DMS79 (cell line): Measurements from ENCODE around the gene TNIK.

Experiments
- DNase-seq: peaks from one replicate; lab custom pipeline; 2025; lab: John Stamatoyannopoulos, UW

Gene TNIK

GRCh38 chr3:171165983-171166382, 294.2 kb downstream of the TNIK start:
- no peak for DNase-seq

- DNase-seq: no peak
These were observed 294.7 kb downstream of the TNIK start for GRCh38 chr3:171165499-171165921.

- no peak for DNase-seq
These were observed 296.1 kb downstream of the TNIK start for GRCh38 chr3:171164067-171164465.

GRCh38 chr3:171163101-171164066, 296.8 kb downstream of the TNIK start:
- no peak for DNase-seq

- no peak for DNase-seq
These were observed 299.9 kb downstream of the TNIK start for GRCh38 chr3:171160325-171160724.

- no peak for DNase-seq
These were observed 300.4 kb downstream of the TNIK start for GRCh38 chr3:171159822-171160157.

- DNase-seq: no peak
These were observed 301.0 kb downstream of the TNIK start for GRCh38 chr3:171159024-171159821.

GRCh38 chr3:171157980-171158379, 302.2 kb downstream of the TNIK start:
- DNase-seq: no peak

- DNase-seq: no peak
These were observed 302.9 kb downstream of the TNIK start for GRCh38 chr3:171157286-171157685.

- no peak for DNase-seq
These were observed 303.7 kb downstream of the TNIK start for GRCh38 chr3:171156401-171157010.

GRCh38 chr3:171155122-171155700, 305.0 kb downstream of the TNIK start:
- DNase-seq: no peak

- no peak for DNase-seq
These were observed 309.3 kb downstream of the TNIK start for GRCh38 chr3:171150945-171151344.

- DNase-seq: no peak
These were observed 310.6 kb downstream of the TNIK start for GRCh38 chr3:171149526-171150116.

GRCh38 chr3:171145798-171146197, 314.4 kb downstream of the TNIK start:
- no peak for DNase-seq

GRCh38 chr3:171142985-171143384, 317.2 kb downstream of the TNIK start:
- DNase-seq: peak; percentile 54

- no peak for DNase-seq
These were observed 320.0 kb downstream of the TNIK start for GRCh38 chr3:171140246-171140645.

GRCh38 chr3:171138027-171138426, 322.2 kb downstream of the TNIK start:
- DNase-seq: no peak

GRCh38 chr3:171135549-171135948, 324.7 kb downstream of the TNIK start:
- no peak for DNase-seq

GRCh38 chr3:171133796-171134569, 326.2 kb downstream of the TNIK start:
- no peak for DNase-seq

GRCh38 chr3:171133337-171133736, 326.9 kb downstream of the TNIK start:
- DNase-seq: no peak

GRCh38 chr3:171132873-171133272, 327.3 kb downstream of the TNIK start:
- DNase-seq: no peak
